Loucy (cell line): ENCODE data around the gene GRID1.

Source experiments
- H2AFZ ChIP-seq: fragments of 200-600 bp; sonication (generic); 2 replicates; pipeline ENCODE4 v1.6.0; 2016; ENCODE audit warnings: antibody characterized with exemption, mild to moderate bottlenecking, low read length, moderate library complexity
- H3F3A ChIP-seq: fragments of 200-600 bp; 2 replicates; pipeline ENCODE4 v1.6.0; 2016; ENCODE audit warnings: antibody characterized with exemption, low read depth, mild to moderate bottlenecking
- H3K27me3 ChIP-seq: fragments of 200-600 bp; sonication (generic); 2 replicates; pipeline ENCODE4 v1.6.1; 2014; ENCODE audit warnings: low read length, mild to moderate bottlenecking; ENCODE audit not compliant: insufficient read depth, poor library complexity, severe bottlenecking
- H3K36me3 ChIP-seq: fragments of 200-600 bp; sonication (generic); 2 replicates; pipeline ENCODE4 v1.6.1; 2016; ENCODE audit warnings: low read length; ENCODE audit not compliant: insufficient read depth
- H3K4me1 ChIP-seq: fragments of 200-600 bp; sonication (generic); 2 replicates; pipeline ENCODE4 v1.5.1; 2014; ENCODE audit warnings: low read length, mild to moderate bottlenecking; ENCODE audit not compliant: insufficient read depth, poor library complexity, severe bottlenecking
- H3K4me2 ChIP-seq: fragments of 200-600 bp; sonication (generic); 2 replicates; pipeline ENCODE4 v1.6.0; 2014; ENCODE audit warnings: antibody characterized with exemption, low read length, low read depth, mild to moderate bottlenecking; ENCODE audit not compliant: poor library complexity, severe bottlenecking
- H3K4me3 ChIP-seq: fragments of 200-600 bp; sonication (generic); 2 replicates; pipeline ENCODE4 v1.5.1; 2014; ENCODE audit warnings: low read length, mild to moderate bottlenecking, mixed read lengths; ENCODE audit not compliant: poor library complexity, severe bottlenecking
- H3K79me2 ChIP-seq: fragments of 200-600 bp; sonication (generic); 2 replicates; pipeline ENCODE4 v1.6.1; 2014; ENCODE audit warnings: low read length; ENCODE audit not compliant: insufficient read depth
- H3K9ac ChIP-seq: fragments of 200-600 bp; sonication (generic); 2 replicates; pipeline ENCODE4 v1.6.0; 2014; ENCODE audit warnings: mild to moderate bottlenecking, low read depth, low read length, moderate library complexity; ENCODE audit not compliant: poor library complexity, severe bottlenecking
- H3K9me2 ChIP-seq: fragments of 200-600 bp; sonication (generic); replicated peaks from 2 replicates; pipeline ENCODE4 v1.6.1; 2016; ENCODE audit warnings: low read depth, low read length, mixed read lengths
- H3K9me3 ChIP-seq: fragments of 200-600 bp; sonication (generic); 2 replicates; pipeline ENCODE4 v1.6.1; 2014; ENCODE audit warnings: mild to moderate bottlenecking, antibody characterized with exemption, low read length, low read depth; ENCODE audit not compliant: insufficient read depth
- H4K20me1 ChIP-seq: fragments of 200-600 bp; sonication (generic); 2 replicates; pipeline ENCODE4 v1.6.0; 2014; ENCODE audit warnings: antibody characterized with exemption, low read length, mild to moderate bottlenecking; ENCODE audit not compliant: insufficient read depth, poor library complexity, severe bottlenecking
- CTCF ChIP-seq: fragments of 200-600 bp; sonication (generic); conservative IDR thresholded peaks from 2 replicates; pipeline ENCODE4 v1.5.1; 2014; ENCODE audit warnings: mild to moderate bottlenecking, antibody characterized with exemption, low read length
- EZH2phosphoT487 ChIP-seq: fragments of 200-600 bp; IDR thresholded peaks from 2 replicates; pipeline ENCODE4 v1.6.1; 2018; ENCODE audit warnings: antibody characterized with exemption, mild to moderate bottlenecking, moderate library complexity, borderline replicate concordance

Gene GRID1

GRCh38 chr10:86225103-86225782 is 141.4 kb downstream of the GRID1 start:
- Histone ChIP-seq H3K9me3 (peaks cover 3% of the 10 kb centered on the region; the same call in 1 of the 2 replicates), H3K36me3 (no peaks in the 10 kb centered on the region), H3K4me1 (no peaks in the 10 kb centered on the region), H3F3A (no peaks in the 10 kb centered on the region), H2AFZ (no peak overlapping the region), H3K4me3 (no peak overlapping the region), H4K20me1 (no peaks in the 10 kb centered on the region), H3K9me2 (no peaks in the 10 kb centered on the region), H3K4me2 (no peak overlapping the region), H3K9ac (no peak overlapping the region), H3K79me2 (no peaks in the 10 kb centered on the region), H3K27me3 (no peaks in the 10 kb centered on the region)
- TF ChIP-seq CTCF (no peak), EZH2phosphoT487 (no peak)

- Histone ChIP-seq H3K79me2 (no peaks in the 10 kb centered on the region), H2AFZ (no peak overlapping the region), H3K27me3 (no peaks in the 10 kb centered on the region), H4K20me1 (no peaks in the 10 kb centered on the region), H3K36me3 (no peaks in the 10 kb centered on the region), H3K9me3 (peaks cover 5% of the 10 kb centered on the region; the same call in 1 of the 2 replicates), H3K9me2 (no peaks in the 10 kb centered on the region), H3F3A (no peaks in the 10 kb centered on the region), H3K4me2 (no peak overlapping the region), H3K4me1 (no peaks in the 10 kb centered on the region), H3K9ac (no peak overlapping the region), H3K4me3 (no peak overlapping the region)
- TF ChIP-seq CTCF (no peak), EZH2phosphoT487 (no peak)
Measured at GRCh38 chr10:86224354-86225102, 142.1 kb downstream of the GRID1 start.

GRCh38 chr10:86223256-86223655 is 143.3 kb downstream of the GRID1 start:
- Histone ChIP-seq H3K9me2 (no peaks in the 10 kb centered on the region), H2AFZ (no peak overlapping the region), H3K4me2 (no peak overlapping the region), H3K4me3 (no peak overlapping the region), H3K4me1 (no peaks in the 10 kb centered on the region), H3F3A (no peaks in the 10 kb centered on the region), H3K36me3 (no peaks in the 10 kb centered on the region), H3K27me3 (no peaks in the 10 kb centered on the region), H3K79me2 (no peaks in the 10 kb centered on the region), H4K20me1 (no peaks in the 10 kb centered on the region), H3K9me3 (peaks cover 2% of the 10 kb centered on the region; the same call in 1 of the 2 replicates), H3K9ac (no peak overlapping the region)
- TF ChIP-seq EZH2phosphoT487 (no peak), CTCF (no peak)
